GM12878 (cell line): Measurements from ENCODE around the gene SYNDIG1. TPM values are rescaled to one million over a fixed set of nuclear protein-coding genes. Genes with fewer than 3 reads are reported as not detected.

Source experiments
- ATAC-seq: fragments of 200-7000 bp; cut with Tn5 transposase; 3 replicates; pipeline ENCODE4 v1.9.1; 2020; ENCODE audit warnings: mild to moderate bottlenecking, moderate library complexity
- BruUV-seq: library from RNA; stranded (reverse); fragments of 400-500 nt; replicated peaks from 2 replicates; lab custom pipeline; 2021; lab: Mats Ljungman, UMichigan
- CTCF ChIA-PET: fragments of 300-600 bp; sonication (Branson Sonifier 250); formaldehyde crosslinking; extraction: SDS; loops from one replicate; lab custom pipeline; 2021; ENCODE audit warnings: inconsistent platforms; lab: Yijun Ruan, JAX
- POLR2A ChIA-PET: fragments of 350-600 bp; formaldehyde crosslinking; extraction: SDS; loops from one replicate; lab custom pipeline; 2021; ENCODE audit warnings: inconsistent platforms; lab: Charles Lee
- RAD21 ChIA-PET: fragments of 300-600 bp; sonication (Branson Sonifier 250); formaldehyde crosslinking; loops from one replicate; lab custom pipeline; 2023; ENCODE audit warnings: antibody characterized with exemption; ENCODE audit not compliant: unreplicated experiment; lab: Charles Lee
- SMC1A ChIA-PET: fragments of 300-600 bp; sonication (Branson Sonifier 250); formaldehyde crosslinking; loops from one replicate; lab custom pipeline; 2023; ENCODE audit not compliant: unreplicated experiment, uncharacterized antibody; lab: Charles Lee
- DNase-seq: peaks from one replicate; pipeline ENCODE4 v3.0.0-alpha.2; 2011; ENCODE audit warnings: low read depth, low spot score
- FAIRE-seq: peaks from 3 replicates; lab custom pipeline; 2011; peaks lifted over from hg19 to GRCh38; lab: Jason Lieb, UNC
- H2AFZ ChIP-seq: 2 replicates; pipeline ENCODE4 v1.6.0; 2011; ENCODE audit warnings: low read depth, low read length, control low read depth; ENCODE audit not compliant: control insufficient read depth
- H3K27ac ChIP-seq: 2 replicates; pipeline ENCODE4 v1.5.1; 2011; ENCODE audit warnings: control low read depth; ENCODE audit not compliant: control insufficient read depth, insufficient read depth
- H3K27me3 ChIP-seq, 2 experiments: replicated peaks in 1 of 2; 2 replicates each; pipeline versions ENCODE4 v1.6.0 to v1.6.1; 2011; ENCODE audit warnings: low read length in 1 of 2; ENCODE audit not compliant: control insufficient read depth in 2 of 2, insufficient read depth in 2 of 2
- H3K36me3 ChIP-seq, 2 experiments: 2 replicates each; pipeline ENCODE4 v1.5.1; 2011; ENCODE audit warnings: low read length in 1 of 2; ENCODE audit not compliant: control insufficient read depth in 2 of 2, insufficient read depth in 2 of 2
- H3K4me1 ChIP-seq: 2 replicates; pipeline ENCODE4 v1.6.1; 2011; ENCODE audit warnings: mild to moderate bottlenecking, low read length, moderate library complexity, mixed read lengths; ENCODE audit not compliant: control insufficient read depth, insufficient read depth
- H3K4me2 ChIP-seq: 2 replicates; pipeline ENCODE4 v1.6.0; 2011; ENCODE audit warnings: control low read depth; ENCODE audit not compliant: control insufficient read depth, insufficient read depth
- H3K4me3 ChIP-seq: fragments of 200-600 bp; sonication (generic); 2 replicates; pipeline ENCODE4 v1.5.1; 2016
- H3K79me2 ChIP-seq: 2 replicates; pipeline ENCODE4 v1.6.0; 2011; ENCODE audit warnings: low read length; ENCODE audit not compliant: control insufficient read depth, insufficient read depth
- H3K9ac ChIP-seq: 2 replicates; pipeline ENCODE4 v1.8.0; 2011; ENCODE audit warnings: low read length, control low read depth, mixed read lengths; ENCODE audit not compliant: control insufficient read depth, insufficient read depth
- H3K9me3 ChIP-seq: replicated peaks from 3 replicates; pipeline ENCODE4 v1.5.1; 2011; ENCODE audit warnings: mild to moderate bottlenecking, low read length; ENCODE audit not compliant: control insufficient read depth, insufficient read depth
- H4K20me1 ChIP-seq: 2 replicates; pipeline ENCODE4 v1.6.0; 2011; ENCODE audit not compliant: control insufficient read depth, insufficient read depth
- EP300 ChIP-seq, 2 experiments: fragments of 150-350 bp in 1 of 2; IDR thresholded peaks; 2 replicates each; pipeline ENCODE4 v1.6.1; 2011 to 2012; ENCODE audit warnings: low read depth in 2 of 2, low read length in 2 of 2, borderline replicate concordance in 1 of 2, improper control_type of control experiment in 1 of 2, inconsistent platforms in 1 of 2; ENCODE audit not compliant: control insufficient read depth in 1 of 2
- IKZF1 ChIP-seq: fragments of 450-650 bp; conservative IDR thresholded peaks from 2 replicates; pipeline ENCODE4 v1.6.1; 2017; ENCODE audit warnings: antibody characterized with exemption, mild to moderate bottlenecking
- MTA2 ChIP-seq: fragments of 450-650 bp; IDR thresholded peaks from 2 replicates; pipeline ENCODE4 v1.6.1; 2016; ENCODE audit warnings: low read depth, mild to moderate bottlenecking, moderate library complexity
- NR2F1 ChIP-seq: fragments of 450-650 bp; conservative IDR thresholded peaks from 2 replicates; pipeline ENCODE4 v1.6.1; 2017; ENCODE audit warnings: mild to moderate bottlenecking
- POU2F2 ChIP-seq: IDR thresholded peaks from 3 replicates; pipeline ENCODE4 v1.6.1; 2011; ENCODE audit warnings: low read depth, mild to moderate bottlenecking, low read length, borderline replicate concordance
- ZBED1 ChIP-seq: IDR thresholded peaks from 2 replicates; pipeline ENCODE4 v1.6.1; 2016; ENCODE audit warnings: borderline replicate concordance
- WGBS: methylation state at CpG from one replicate; pipeline ENCODE4 v1.1.6; 2016; ENCODE audit warnings: low lambda C conversion rate; ENCODE audit not compliant: insufficient replicate concordance, insufficient coverage; ENCODE audit errors: missing lambda C conversion rate; 5-methylcytosine and 5-hydroxymethylcytosine counted together
- in situ Hi-C: fragments of 300-500 bp; cut with MboI; formaldehyde crosslinking; loops from 9 replicates; pipeline ENCODE4 v1.14.3; 2018; ENCODE audit warnings: mixed read lengths
- intact Hi-C: fragments of 100-400 bp; cut with micrococcal nuclease; formaldehyde crosslinking; loops from one replicate; pipeline ENCODE4 v1.14.2; 2022; ENCODE audit not compliant: unreplicated experiment
- polyA plus RNA-seq, 11 experiments: library from polyadenylated mRNA; depleted of rRNA in 4 of 11; unstranded in 6 of 11; stranded (reverse) in 5 of 11; fragments of >200 nt; fragmentation: Nextera tagmentation in 4 of 11; fragmentation: Illumina TruSeq in 1 of 11; extraction: Ambion mirVana in 4 of 11; extraction: Trizol in 1 of 11; gene quantifications; 1 replicate in 1 of 11; 2 replicates in 10 of 11; pipeline versions ENCODE4 v1.2.1 to v1.2.3, GENCODE V29; 2011 to 2016; ENCODE audit warnings: inconsistent platforms in 2 of 11, missing spikeins in 2 of 11, low read depth in 1 of 11
- total RNA-seq, 4 experiments: library from RNA; depleted of rRNA in 3 of 4; stranded (reverse); fragments of >200 nt in 3 of 4; fragmentation: Illumina TruSeq in 1 of 4; extraction: Trizol in 1 of 4; gene quantifications; 2 replicates each; pipeline versions ENCODE4 v1.2.1 to v1.2.3, GENCODE V29; 2013 to 2021
- TF ChIP-seq, protein P1 (sequence below): fragments of 450-650 bp; IDR thresholded peaks from 2 replicates; pipeline ENCODE4 v1.6.1; 2017; ENCODE audit warnings: mild to moderate bottlenecking, low read depth, inconsistent platforms; ENCODE audit not compliant: poor library complexity, severe bottlenecking

SYNDIG1 gene
- total and polyA plus RNA-seq, 10 of the 15 experiments (the other 5 are each of a cell fraction or from before 2014, with no cell fraction given), result not detected

DNA sequence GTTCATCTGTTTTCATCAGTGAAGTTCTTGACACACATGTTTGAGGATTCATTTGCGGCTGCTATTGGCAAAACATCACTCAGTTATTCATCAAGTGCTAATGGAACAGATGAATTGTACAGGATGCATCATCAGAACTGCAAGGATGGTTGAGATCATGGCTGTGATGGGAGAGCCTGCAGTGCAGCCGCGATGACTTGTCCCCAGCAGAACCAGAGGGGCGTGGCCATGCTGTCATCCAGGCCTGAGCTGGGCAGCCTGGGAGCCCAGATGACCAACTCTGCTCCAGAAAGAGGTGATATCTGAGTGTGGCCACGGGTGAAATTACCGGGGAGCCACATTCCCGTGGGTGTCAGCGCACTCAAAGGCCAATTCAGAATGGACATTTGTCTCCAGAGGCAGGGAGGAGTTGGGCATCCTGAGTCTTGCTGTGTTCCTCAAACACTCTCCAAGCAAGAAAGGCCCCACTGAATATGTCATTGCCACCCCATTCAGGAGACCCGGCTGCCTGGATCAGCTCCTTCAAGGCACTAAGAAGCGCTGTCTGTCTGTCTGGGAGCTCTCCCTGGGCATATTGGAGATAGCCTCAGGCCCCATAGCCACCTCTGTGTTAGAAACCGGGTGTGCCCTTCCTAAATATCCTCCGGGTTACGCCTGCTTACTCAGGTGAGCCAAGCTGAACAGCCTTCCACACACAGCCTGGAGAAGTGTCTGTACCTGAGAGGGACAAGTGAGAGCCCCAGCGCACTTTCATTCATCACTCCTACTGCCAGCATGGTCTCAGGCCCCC, 66.7 kb downstream of the SYNDIG1 start:
- ATAC-seq (no peak), DNase-seq (no peak), FAIRE-seq (no peak)
- intact Hi-C loops (no loop called here), in situ Hi-C loops (no loop called here)
- H3K4me1 ChIP-seq, result no peaks in the 10 kb centered on the region
- 40% methylated on average over 14 of the region's 14 CpGs for WGBS
- no peaks in the 10 kb centered on the region for H4K20me1 ChIP-seq
- no peaks in the 10 kb centered on the region for H3K9me3 ChIP-seq
- POLR2A ChIA-PET, result no interaction called here
- no peak overlapping the region for H3K4me3 ChIP-seq
- CTCF ChIA-PET, result interaction anchor here (1.5 kb wide), 1 partner anchor 13 kb away, joined by 3 read pairs; no protein-coding TSS in a partner anchor
- no peak overlapping the region for H3K9ac ChIP-seq
- no TSS peak for BruUV-seq
- RAD21 ChIA-PET, result no interaction called here
- SMC1A ChIA-PET, result no interaction called here
- no peak overlapping the region for H2AFZ ChIP-seq
- no peak for TF ChIP-seq IKZF1
- H3K27me3 ChIP-seq, result no peaks in the 10 kb centered on the region; a peak in 1 of 4 replicates
- H3K4me2 ChIP-seq, result no peak overlapping the region
- no peaks in the 10 kb centered on the region for H3K79me2 ChIP-seq
- no peaks in the 10 kb centered on the region for H3K36me3 ChIP-seq
- H3K27ac ChIP-seq, result no peak overlapping the region

DNA sequence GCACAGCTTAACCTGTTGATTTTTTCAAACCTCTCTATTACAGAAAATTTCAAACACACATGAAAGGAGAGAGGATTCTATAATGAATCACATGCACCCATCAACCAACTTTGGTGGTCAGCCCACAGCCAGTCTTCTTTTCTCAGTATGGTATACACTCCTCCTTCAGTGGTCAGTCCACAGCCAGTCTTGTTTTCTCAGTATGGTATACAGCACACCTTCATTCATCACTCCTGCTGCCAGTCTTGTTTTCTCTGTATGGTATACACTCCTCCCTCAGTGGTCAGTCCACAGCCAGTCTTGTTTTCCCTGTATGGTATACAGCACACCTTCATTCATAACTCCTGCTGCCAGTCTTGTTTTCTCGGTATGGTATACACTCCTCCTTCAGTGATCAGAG, 67.8 kb downstream of the SYNDIG1 start:
- ChIA-PET CTCF (no interaction called here), POLR2A (no interaction called here), SMC1A (no interaction called here), RAD21 (no interaction called here)
- intact Hi-C loops (no loop called here), in situ Hi-C loops (no loop called here)
- no peak overlapping the region for H3K4me3 ChIP-seq
- ATAC-seq (no peak), DNase-seq (no peak), FAIRE-seq (no peak)
- no peaks in the 10 kb centered on the region; a peak in 1 of 4 replicates for H3K27me3 ChIP-seq
- no peak overlapping the region for H3K9ac ChIP-seq
- no peak overlapping the region for H3K4me2 ChIP-seq
- no peak overlapping the region for H3K27ac ChIP-seq
- no peaks in the 10 kb centered on the region for H3K9me3 ChIP-seq
- BruUV-seq, result no TSS peak
- TF ChIP-seq MTA2, result no peak
- TF ChIP-seq NR2F1, result no peak
- TF ChIP-seq, protein P1, sequence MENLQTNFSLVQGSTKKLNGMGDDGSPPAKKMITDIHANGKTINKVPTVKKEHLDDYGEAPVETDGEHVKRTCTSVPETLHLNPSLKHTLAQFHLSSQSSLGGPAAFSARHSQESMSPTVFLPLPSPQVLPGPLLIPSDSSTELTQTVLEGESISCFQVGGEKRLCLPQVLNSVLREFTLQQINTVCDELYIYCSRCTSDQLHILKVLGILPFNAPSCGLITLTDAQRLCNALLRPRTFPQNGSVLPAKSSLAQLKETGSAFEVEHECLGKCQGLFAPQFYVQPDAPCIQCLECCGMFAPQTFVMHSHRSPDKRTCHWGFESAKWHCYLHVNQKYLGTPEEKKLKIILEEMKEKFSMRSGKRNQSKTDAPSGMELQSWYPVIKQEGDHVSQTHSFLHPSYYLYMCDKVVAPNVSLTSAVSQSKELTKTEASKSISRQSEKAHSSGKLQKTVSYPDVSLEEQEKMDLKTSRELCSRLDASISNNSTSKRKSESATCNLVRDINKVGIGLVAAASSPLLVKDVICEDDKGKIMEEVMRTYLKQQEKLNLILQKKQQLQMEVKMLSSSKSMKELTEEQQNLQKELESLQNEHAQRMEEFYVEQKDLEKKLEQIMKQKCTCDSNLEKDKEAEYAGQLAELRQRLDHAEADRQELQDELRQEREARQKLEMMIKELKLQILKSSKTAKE, result no peak
- no peak for TF ChIP-seq EP300 (IDR thresholded peaks at IDR 0.05; ENCODE audit: borderline replicate concordance in 1 of 2, control insufficient read depth in 1 of 2, low read depth in 2 of 2, low read length in 2 of 2)
- no peak for TF ChIP-seq POU2F2
- TF ChIP-seq ZBED1, result no peak
- H4K20me1 ChIP-seq, result no peaks in the 10 kb centered on the region
- H2AFZ ChIP-seq, result no peak overlapping the region
- H3K79me2 ChIP-seq, result no peaks in the 10 kb centered on the region
- 94% methylated on average over 1 of the region's 1 CpG for WGBS
- H3K36me3 ChIP-seq, result no peaks in the 10 kb centered on the region
- no peaks in the 10 kb centered on the region for H3K4me1 ChIP-seq
